HG03025 (cell line): Measurements from ENCODE around the gene LRRC8B.
A peak's percentile ranks its signal among the peaks of the same experiment; 100 is the strongest.
"Not testable (repeated sequence)": the region's sequence is repeated elsewhere in the genome, so short reads cannot be mapped to it uniquely, and the experiment has no call there.

ENCODE experiments used
- ATAC-seq: cut with Tn5 transposase; IDR thresholded peaks from one replicate; pipeline ENCODE4 v1.9.1; 2021; ENCODE audit warnings: mild to moderate bottlenecking, moderate library complexity; ENCODE audit not compliant: unreplicated experiment, low FRiP score

LRRC8B gene

GRCh38 chr1:89629600-89629999 lies 105.0 kb downstream of the LRRC8B start:
- ATAC-seq, result not testable (repeated sequence)

- no peak for ATAC-seq
These were observed 105.4 kb downstream of the LRRC8B start for GRCh38 chr1:89630048-89630447.

- ATAC-seq, result no peak
These were observed 107.4 kb downstream of the LRRC8B start for GRCh38 chr1:89631816-89632656.

- peak; percentile 78 for ATAC-seq
These were observed 108.1 kb downstream of the LRRC8B start, which contains the start of gene LRRC8C for GRCh38 chr1:89632657-89633247. Gene LRRC8C (plus strand): TSS chr1:89633120. CDS start chr1:89686474, 53,354 bp downstream.

- peak; percentile 47 for ATAC-seq
These were observed 108.7 kb downstream of the LRRC8B start for GRCh38 chr1:89633248-89633799.

GRCh38 chr1:89633800-89634625 lies 109.4 kb downstream of the LRRC8B start:
- ATAC-seq, result no peak

- ATAC-seq, result no peak
These were observed 111.5 kb downstream of the LRRC8B start for GRCh38 chr1:89635825-89636815.

GRCh38 chr1:89637496-89637895 lies 112.9 kb downstream of the LRRC8B start:
- ATAC-seq, result no peak

GRCh38 chr1:89640440-89640839 lies 115.8 kb downstream of the LRRC8B start:
- ATAC-seq, result no peak

GRCh38 chr1:89641781-89642180 lies 117.2 kb downstream of the LRRC8B start:
- no peak for ATAC-seq

GRCh38 chr1:89643577-89643976 lies 118.9 kb downstream of the LRRC8B start:
- no peak for ATAC-seq

- ATAC-seq, result no peak
These were observed 119.6 kb downstream of the LRRC8B start for GRCh38 chr1:89644119-89644814.

- ATAC-seq, result no peak
These were observed 121.6 kb downstream of the LRRC8B start for GRCh38 chr1:89646259-89646658.
